NCI-H748 (cell line): ENCODE measurements around the gene TEAD1.

Experiments used
- DNase-seq: peaks from one replicate; lab custom pipeline; 2025; ENCODE audit not compliant: unreplicated experiment; lab: John Stamatoyannopoulos, UW

TEAD1 gene

DNA sequence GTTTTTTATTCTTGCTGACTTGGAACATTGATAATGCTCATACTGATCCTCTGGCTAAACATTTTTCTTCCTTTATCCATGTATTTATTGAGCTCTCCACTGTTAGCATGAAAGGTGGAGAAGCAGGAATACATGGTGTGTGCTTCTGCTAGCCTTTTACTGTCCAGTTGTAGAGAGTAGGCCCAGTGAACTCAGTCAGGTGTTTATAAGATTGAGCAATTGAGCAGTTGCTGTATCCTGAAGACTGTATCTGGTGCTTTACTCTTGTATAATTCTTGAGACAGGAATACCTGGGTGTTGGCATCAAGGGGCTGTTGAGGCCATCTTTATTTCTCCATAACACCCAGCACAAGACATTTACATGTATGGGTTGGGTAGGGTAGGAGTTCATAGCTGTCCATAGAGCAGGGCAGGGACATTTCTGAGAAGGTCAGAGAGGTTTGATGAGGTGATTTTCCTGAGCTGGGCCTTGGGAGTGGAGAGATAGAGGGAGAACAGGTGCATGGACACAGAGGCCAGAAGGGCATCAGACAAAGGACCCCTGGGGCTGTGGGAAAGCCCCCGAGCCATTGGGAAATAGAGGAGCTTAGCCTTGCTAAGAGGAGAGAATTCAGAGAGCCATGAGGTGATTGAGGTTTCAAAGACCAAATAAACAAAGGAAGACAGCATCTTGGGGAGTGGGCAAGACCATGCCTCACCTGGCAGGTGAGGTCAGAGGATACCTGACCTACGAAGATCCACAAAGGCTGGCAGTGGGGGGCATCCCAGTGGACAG is 155.5 kb downstream of the TEAD1 start:
- DNase-seq = no peak

DNA sequence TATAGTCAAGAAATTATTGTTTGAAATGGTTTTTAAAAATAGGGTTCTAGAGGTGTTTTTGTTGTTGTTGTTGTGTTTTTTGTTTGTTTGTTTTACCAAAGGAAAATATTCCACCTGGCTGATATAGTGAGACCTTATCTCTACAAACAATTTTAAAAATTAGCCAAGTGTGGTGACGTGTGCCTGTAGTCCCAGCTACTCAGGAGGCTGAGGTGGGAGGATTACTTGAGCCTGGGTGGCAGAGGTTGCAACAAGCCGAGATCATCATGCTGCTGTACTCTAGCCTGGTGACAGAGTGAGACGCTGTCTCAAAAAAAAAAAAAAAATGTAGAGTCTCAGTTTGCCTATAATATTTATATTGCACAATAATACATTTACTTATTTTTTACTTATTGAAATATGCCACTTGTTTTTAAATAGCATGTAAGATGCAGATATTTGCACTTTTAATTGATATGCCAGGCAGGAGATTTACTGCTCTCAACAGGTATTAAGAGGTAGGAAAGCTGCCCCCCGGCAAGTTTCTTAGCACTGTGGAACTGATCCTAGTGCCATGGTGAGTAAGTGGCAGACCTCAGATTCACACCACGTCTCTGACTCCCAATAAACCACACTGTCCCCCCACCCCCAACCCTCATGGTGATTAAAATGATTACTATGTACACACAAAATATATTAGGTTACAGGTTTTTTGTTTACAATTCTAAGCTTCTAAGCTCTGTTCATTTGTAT is 157.4 kb downstream of the TEAD1 start:
- DNase-seq = peak; percentile 95

- peak; percentile 56 for DNase-seq
Measured at GRCh38 chr11:12832480-12833224, 158.4 kb downstream of the TEAD1 start.

DNA sequence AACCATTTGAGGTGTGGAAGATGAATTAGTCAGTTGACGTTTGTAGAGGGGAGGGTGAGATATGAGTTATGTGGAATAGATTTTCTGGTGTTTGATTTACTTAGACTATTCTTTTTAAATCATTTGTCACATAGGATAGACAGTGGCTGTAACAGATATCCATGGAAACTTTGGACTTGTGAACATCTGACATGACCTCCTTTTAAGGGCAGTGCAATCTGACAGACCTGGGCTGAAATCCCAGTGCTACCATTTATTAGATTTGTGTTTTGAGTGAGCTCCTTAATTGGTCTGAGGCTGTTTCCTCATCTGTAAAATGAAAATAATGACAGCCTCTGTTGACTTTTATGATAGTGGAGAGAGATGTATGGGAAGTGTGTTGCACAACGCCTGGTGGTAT is 159.9 kb downstream of the TEAD1 start:
- DNase-seq = no peak

GRCh38 chr11:12834630-12835029 is 160.4 kb downstream of the TEAD1 start:
- DNase-seq = no peak

DNA sequence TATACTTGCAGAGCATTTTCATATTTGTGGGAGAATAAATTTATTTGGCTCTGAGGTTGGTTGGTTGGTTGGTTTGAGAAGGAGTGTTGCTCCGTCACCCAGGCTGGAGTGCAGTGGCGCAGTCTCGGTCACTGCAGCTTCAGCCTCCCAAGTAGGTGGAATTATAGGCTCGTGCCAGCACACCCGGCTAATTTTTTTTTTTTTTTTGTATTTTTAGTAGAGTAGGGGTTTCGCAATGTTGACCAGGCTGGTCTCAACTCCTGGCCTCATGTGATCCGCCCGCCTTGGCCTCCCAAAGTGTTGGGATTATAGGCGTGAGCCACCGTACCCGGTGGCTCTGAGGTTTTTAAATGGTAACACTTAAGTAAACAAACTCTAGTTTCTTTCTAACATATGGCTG is 161.1 kb downstream of the TEAD1 start:
- no peak for DNase-seq

- DNase-seq = no peak
Measured at GRCh38 chr11:12838463-12839123, 164.4 kb downstream of the TEAD1 start.

DNA sequence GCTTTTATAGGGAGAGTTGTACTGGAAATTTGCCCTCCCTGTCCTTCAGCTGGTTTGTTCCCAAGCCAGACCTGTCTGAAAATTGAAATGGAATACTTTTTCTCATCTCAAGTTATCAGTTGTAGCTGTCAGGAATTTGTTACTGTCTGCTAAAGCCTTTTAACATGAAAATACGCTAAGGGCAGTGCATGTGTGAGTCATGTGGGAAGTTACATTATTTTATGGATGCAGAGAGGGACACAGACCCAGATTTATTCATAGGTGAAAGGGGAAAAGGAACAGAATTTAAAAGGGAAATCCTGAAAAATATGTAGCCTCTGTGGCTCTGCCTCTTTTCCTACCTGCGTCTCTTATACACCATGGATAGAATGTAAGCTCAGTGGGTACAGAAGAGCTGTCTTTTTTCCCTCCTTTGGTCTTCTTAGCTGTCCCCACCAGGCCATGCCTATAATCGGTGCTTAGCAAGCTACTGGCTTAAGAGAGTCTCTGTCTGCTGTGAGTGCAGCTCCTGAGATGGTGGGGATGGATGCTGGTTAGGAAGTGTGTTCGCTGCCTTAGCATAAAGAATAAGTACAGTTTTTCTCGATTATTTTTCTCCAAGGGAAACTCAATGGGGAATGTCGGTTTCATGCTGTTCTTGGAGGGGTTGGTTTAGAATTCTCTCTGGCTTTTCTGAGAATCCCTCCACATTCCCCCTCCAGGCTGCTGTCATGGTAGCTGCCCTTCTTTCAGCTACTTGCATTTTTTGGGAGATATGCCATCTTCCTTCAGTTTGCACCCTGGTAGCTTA is 166.8 kb downstream of the TEAD1 start:
- peak; percentile 14 for DNase-seq

DNA sequence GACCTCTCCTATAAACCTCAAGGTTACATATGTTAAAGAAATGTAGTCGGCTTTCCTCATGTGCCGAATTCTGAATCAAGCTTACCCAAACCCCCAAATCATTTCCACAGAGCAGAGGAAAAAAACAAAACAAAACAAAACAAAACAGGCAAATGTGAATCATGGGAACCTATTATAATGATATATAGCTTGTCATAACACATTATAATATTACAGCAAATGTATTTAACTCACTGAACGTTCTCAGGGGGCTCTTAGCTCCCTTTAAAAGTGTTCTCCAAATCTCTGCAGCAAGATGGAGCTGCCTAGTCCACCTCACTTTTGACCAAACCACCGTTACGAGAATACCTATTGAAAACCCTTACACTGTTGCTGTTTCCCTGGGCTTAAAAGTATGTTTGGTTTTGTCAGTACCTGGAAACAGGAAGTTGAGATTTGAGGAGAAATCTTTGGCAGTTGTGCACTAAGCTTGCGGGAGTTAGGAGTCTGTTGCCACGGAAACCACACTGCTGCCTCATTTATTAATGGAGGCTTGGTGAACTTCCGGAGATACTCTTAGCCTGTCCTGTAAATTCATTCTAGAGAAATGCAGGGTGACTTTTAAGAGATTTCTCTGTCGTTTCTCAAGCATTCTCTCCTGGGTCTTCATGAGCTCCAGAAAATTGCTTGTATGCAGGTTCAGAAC is 167.9 kb downstream of the TEAD1 start:
- DNase-seq = peak; percentile 91

- DNase-seq = peak; percentile 93
Measured at GRCh38 chr11:12842933-12843636, 168.9 kb downstream of the TEAD1 start.

DNA sequence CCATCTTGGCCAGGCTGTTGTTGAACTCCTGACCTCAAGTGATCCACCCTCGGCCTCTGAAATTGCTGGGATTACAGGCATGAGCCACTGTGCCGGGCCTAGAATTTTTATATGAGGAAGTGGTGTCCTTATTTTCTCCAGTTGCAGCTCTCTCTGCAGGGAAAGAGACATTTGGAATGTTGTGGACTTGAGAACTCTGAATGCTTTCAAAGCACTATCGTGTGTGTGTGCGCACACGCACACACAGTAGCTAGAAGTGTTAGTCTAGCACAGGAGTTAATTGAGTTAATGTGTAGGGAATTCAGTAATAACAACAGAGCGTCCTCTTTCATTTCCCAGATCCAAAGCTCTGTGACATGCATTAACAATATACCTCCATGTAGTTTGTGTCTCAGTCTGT is 170.9 kb downstream of the TEAD1 start:
- DNase-seq = peak; percentile 88

- peak; percentile 100 for DNase-seq
Measured at GRCh38 chr11:12845739-12846358, 171.6 kb downstream of the TEAD1 start.

GRCh38 chr11:12846786-12847615 is 172.8 kb downstream of the TEAD1 start:
- peak; percentile 57 for DNase-seq

DNA sequence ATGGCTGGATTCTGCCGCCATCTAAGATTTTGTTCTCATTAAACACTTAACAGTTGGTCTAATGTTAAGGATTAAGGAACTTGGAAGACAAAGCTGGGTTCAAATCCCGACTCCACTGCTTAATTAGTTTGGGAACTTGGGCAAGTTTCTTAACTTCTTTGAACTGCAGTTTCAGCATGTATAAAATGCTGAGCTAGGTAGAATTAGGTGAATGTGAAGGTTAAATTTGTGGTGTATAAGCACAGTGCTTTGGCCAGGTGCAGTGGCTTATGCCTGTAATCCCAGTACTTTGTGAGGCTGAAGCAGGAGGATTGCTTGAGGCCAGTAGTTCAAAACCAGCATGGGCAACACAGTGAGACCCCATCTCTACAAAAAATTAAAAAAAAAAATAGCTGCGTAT is 174.2 kb downstream of the TEAD1 start:
- DNase-seq = no peak

GRCh38 chr11:12853325-12853651 is 179.1 kb downstream of the TEAD1 start:
- DNase-seq = no peak

DNA sequence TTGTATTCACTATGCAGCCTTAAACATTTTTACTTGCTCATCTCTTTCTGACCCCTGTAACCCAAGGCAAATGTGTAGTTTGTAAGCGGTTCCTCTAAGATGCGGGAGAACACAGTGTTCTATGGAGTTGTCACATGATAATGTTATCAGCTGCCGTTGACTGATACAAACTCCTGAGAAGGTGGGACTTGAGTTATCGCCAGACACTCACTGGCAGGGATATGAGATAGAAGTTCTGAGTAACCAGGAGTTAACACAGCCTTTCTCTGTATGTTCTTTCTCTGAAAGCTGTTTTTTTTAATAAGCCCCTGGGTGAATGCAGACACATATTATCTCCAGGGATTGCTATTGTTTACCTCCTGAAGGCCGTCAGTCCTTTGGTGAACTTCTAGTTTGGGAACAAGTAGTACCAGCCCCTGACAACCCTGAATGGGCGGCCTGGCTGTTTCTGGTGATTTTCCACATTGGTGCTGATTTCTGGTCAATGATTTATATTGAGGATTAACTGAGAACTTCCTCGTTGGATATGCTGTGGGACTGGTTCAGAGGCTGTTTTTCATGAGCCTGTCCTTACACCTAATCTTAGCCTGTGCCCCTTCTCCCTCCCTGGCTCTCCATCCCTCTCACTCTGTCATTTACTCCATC is 179.6 kb downstream of the TEAD1 start:
- no peak for DNase-seq

DNA sequence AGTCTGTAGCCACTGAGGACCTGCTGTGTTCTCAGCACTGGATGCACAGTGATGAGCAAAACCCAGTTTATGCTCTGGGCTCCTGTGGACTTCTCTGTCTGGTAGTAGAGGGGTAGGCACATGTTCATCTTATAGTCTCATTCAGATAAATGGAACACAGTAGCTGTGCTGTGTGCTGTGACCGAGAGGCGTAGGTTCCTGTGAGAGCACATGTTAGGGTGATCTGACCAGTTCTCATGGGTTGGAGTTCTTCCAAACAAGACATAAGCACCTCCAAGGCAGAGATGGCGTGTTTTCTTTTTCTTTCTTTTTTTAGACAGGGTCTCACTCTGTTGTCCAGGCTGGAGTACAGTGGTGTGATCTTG is 180.1 kb downstream of the TEAD1 start:
- no peak for DNase-seq

- DNase-seq = no peak
Measured at GRCh38 chr11:12854829-12855228, 180.6 kb downstream of the TEAD1 start.
